K562 (cell line): ENCODE data around the gene FAM117A. TPM values are rescaled to one million over a fixed set of nuclear protein-coding genes. Genes with fewer than 3 reads are reported as not detected.

ENCODE experiments used
- CSDE1 ChIP-seq, 2 experiments: fragments of 450-650 bp; IDR thresholded peaks; 2 replicates each; pipeline ENCODE4 v1.6.1; 2016; ENCODE audit warnings: mild to moderate bottlenecking in 1 of 2
- HIVEP1 ChIP-seq: fragments of 250-450 bp; sonication (Bioruptor Pico); IDR thresholded peaks from 2 replicates; pipeline ENCODE4 v1.4.0; 2020; ENCODE audit warnings: mild to moderate bottlenecking
- KHSRP ChIP-seq: fragments of 450-650 bp; IDR thresholded peaks from 2 replicates; pipeline ENCODE4 v1.6.1; 2017
- POLR2G ChIP-seq: fragments of 200-400 bp; formaldehyde crosslinking; IDR thresholded peaks from 2 replicates; pipeline ENCODE4 v1.6.1; 2017; ENCODE audit warnings: low read depth, mild to moderate bottlenecking, antibody characterized with exemption, low read length, moderate library complexity
- PPARD ChIP-seq: fragments of 250-450 bp; sonication (Bioruptor Pico); IDR thresholded peaks from 2 replicates; pipeline ENCODE4 v1.8.0; 2022; ENCODE audit warnings: inconsistent platforms, mild to moderate bottlenecking, moderate library complexity
- RHOXF2B ChIP-seq: fragments of 250-450 bp; sonication (Bioruptor Pico); conservative IDR thresholded peaks from 2 replicates; pipeline ENCODE4 v1.5.1; 2021
- ZKSCAN1 ChIP-seq: fragments of 150-350 bp; IDR thresholded peaks from 2 replicates; pipeline ENCODE4 v1.6.1; 2016; ENCODE audit warnings: low read depth, low read length
- ZNF57 ChIP-seq: fragments of 450-650 bp; formaldehyde crosslinking; IDR thresholded peaks from 2 replicates; pipeline ENCODE4 v1.4.0; 2020; ENCODE audit warnings: mild to moderate bottlenecking, moderate library complexity
- ZNF584 ChIP-seq: fragments of 200-800 bp; sonication (Bioruptor generic); IDR thresholded peaks from 2 replicates; pipeline ENCODE4 v1.6.1; 2016; ENCODE audit warnings: low read depth, mild to moderate bottlenecking, missing genetic modification characterization, missing compliant biosample characterization
- polyA plus RNA-seq, 8 experiments: library from polyadenylated mRNA; depleted of rRNA in 4 of 8; stranded (reverse) in 5 of 8; unstranded in 3 of 8; fragments of >200 nt; fragmentation: Nextera tagmentation in 2 of 8; fragmentation: Illumina TruSeq in 1 of 8; extraction: Ambion mirVana in 2 of 8; extraction: Trizol in 1 of 8; gene quantifications; 2 replicates each; pipeline versions ENCODE4 v1.2.1 to v1.2.3, GENCODE V29; 2011 to 2014; ENCODE audit warnings: inconsistent platforms in 1 of 8, missing spikeins in 1 of 8
- total RNA-seq, 7 experiments: library from RNA; depleted of rRNA in 6 of 7; stranded (reverse); fragments of >200 nt in 6 of 7; fragmentation: Illumina TruSeq in 2 of 7; extraction: Trizol in 2 of 7; gene quantifications; 2 replicates each; pipeline versions ENCODE4 v1.2.1 to v1.2.3, GENCODE V29; 2011 to 2021; ENCODE audit warnings: low replicate concordance in 1 of 7
- TF ChIP-seq, protein P1 (sequence below), 2 experiments: fragments of 450-650 bp in 1 of 2; sonication (generic) in 1 of 2; formaldehyde crosslinking in 1 of 2; IDR thresholded peaks; 2 replicates each; pipeline versions ENCODE4 v1.7.1 to v1.9.0; 2016 to 2022; ENCODE audit warnings: inconsistent platforms in 1 of 2, mild to moderate bottlenecking in 1 of 2, missing genetic modification reagents in 1 of 2
- TF ChIP-seq, protein P2 (sequence below): sonication (generic); formaldehyde crosslinking; IDR thresholded peaks from 2 replicates; pipeline ENCODE4 v1.8.1; 2023; ENCODE audit warnings: missing genetic modification reagents, mild to moderate bottlenecking, borderline replicate concordance

FAM117A gene
- total and polyA plus RNA-seq, 9 of the 15 experiments (the other 6 are each of a cell fraction or from before 2014, with no cell fraction given): 3.1 to 79.7 (median 36.6) TPM

DNA sequence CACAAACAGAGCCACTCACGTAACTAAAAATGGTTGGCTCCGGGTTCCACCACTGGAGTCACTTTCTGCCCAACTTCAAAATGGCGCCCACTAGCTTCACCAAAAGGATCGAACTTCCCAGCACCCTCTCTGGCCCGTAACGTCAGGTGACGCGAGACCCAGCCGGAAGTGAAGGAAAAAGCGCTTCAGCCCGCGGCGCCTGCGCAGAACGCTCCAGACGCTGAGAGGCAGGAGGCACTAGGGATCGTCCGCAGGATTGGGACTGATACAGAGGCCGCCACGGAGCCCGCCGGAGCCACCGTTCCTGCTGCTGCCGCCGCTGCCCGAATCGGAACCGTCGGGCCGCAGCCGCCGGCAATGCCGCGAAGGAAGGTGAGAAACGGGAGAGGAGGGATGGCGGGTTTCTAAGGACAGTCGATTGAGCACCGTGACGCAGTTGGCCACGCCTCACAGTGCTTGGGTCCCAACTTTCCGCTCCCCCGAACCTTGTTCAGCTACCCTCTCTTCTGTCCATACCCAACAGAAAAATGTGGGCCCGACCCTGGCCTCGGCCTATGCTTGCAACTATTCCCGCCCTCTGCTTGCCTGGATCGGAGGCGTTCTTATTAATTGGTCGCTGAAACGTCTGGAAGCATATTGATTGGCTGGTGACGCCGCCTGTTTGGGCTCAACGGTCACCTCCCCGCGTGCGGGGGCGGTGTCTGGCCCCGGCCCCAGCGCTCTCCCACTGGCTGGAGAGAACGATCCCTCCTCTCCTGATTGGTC, 24.7 kb upstream of the FAM117A start, which contains the start of gene KAT7 (continued):
- TF ChIP-seq, protein P1, sequence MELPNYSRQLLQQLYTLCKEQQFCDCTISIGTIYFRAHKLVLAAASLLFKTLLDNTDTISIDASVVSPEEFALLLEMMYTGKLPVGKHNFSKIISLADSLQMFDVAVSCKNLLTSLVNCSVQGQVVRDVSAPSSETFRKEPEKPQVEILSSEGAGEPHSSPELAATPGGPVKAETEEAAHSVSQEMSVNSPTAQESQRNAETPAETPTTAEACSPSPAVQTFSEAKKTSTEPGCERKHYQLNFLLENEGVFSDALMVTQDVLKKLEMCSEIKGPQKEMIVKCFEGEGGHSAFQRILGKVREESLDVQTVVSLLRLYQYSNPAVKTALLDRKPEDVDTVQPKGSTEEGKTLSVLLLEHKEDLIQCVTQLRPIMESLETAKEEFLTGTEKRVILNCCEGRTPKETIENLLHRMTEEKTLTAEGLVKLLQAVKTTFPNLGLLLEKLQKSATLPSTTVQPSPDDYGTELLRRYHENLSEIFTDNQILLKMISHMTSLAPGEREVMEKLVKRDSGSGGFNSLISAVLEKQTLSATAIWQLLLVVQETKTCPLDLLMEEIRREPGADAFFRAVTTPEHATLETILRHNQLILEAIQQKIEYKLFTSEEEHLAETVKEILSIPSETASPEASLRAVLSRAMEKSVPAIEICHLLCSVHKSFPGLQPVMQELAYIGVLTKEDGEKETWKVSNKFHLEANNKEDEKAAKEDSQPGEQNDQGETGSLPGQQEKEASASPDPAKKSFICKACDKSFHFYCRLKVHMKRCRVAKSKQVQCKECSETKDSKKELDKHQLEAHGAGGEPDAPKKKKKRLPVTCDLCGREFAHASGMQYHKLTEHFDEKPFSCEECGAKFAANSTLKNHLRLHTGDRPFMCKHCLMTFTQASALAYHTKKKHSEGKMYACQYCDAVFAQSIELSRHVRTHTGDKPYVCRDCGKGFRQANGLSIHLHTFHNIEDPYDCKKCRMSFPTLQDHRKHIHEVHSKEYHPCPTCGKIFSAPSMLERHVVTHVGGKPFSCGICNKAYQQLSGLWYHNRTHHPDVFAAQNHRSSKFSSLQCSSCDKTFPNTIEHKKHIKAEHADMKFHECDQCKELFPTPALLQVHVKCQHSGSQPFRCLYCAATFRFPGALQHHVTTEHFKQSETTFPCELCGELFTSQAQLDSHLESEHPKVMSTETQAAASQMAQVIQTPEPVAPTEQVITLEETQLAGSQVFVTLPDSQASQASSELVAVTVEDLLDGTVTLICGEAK (IDR thresholded peaks at IDR 0.05): peak; percentile 83
- TF ChIP-seq, protein P1 (CRISPR knock-in tag; IDR thresholded peaks at IDR 0.05): no peak
- TF ChIP-seq ZNF584 (CRISPR knock-in tag) (no peak; the same call in 1 of the 2 replicates), CSDE1 (IDR thresholded peaks at IDR 0.05) (peak in 1 of 2 experiments; percentile 98; a peak in 3 of 4 replicates), PPARD (CRISPR knock-in tag) (no peak), KHSRP (no peak), HIVEP1 (CRISPR knock-in tag) (no peak), ZNF57 (0 out of 2 replicates have a peak, but pooled peaks have one; percentile 65), RHOXF2B (CRISPR knock-in tag) (no peak), ZKSCAN1 (no peak), POLR2G (peak; percentile 95)
- TF ChIP-seq, protein P2, sequence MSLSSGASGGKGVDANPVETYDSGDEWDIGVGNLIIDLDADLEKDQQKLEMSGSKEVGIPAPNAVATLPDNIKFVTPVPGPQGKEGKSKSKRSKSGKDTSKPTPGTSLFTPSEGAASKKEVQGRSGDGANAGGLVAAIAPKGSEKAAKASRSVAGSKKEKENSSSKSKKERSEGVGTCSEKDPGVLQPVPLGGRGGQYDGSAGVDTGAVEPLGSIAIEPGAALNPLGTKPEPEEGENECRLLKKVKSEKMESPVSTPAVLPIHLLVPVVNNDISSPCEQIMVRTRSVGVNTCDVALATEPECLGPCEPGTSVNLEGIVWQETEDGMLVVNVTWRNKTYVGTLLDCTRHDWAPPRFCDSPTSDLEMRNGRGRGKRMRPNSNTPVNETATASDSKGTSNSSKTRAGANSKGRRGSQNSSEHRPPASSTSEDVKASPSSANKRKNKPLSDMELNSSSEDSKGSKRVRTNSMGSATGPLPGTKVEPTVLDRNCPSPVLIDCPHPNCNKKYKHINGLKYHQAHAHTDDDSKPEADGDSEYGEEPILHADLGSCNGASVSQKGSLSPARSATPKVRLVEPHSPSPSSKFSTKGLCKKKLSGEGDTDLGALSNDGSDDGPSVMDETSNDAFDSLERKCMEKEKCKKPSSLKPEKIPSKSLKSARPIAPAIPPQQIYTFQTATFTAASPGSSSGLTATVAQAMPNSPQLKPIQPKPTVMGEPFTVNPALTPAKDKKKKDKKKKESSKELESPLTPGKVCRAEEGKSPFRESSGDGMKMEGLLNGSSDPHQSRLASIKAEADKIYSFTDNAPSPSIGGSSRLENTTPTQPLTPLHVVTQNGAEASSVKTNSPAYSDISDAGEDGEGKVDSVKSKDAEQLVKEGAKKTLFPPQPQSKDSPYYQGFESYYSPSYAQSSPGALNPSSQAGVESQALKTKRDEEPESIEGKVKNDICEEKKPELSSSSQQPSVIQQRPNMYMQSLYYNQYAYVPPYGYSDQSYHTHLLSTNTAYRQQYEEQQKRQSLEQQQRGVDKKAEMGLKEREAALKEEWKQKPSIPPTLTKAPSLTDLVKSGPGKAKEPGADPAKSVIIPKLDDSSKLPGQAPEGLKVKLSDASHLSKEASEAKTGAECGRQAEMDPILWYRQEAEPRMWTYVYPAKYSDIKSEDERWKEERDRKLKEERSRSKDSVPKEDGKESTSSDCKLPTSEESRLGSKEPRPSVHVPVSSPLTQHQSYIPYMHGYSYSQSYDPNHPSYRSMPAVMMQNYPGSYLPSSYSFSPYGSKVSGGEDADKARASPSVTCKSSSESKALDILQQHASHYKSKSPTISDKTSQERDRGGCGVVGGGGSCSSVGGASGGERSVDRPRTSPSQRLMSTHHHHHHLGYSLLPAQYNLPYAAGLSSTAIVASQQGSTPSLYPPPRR (CRISPR knock-in tag): peak; percentile 4; the same call in 1 of the 2 replicates
